ENCODE results near the gene CDV3.

DNA sequence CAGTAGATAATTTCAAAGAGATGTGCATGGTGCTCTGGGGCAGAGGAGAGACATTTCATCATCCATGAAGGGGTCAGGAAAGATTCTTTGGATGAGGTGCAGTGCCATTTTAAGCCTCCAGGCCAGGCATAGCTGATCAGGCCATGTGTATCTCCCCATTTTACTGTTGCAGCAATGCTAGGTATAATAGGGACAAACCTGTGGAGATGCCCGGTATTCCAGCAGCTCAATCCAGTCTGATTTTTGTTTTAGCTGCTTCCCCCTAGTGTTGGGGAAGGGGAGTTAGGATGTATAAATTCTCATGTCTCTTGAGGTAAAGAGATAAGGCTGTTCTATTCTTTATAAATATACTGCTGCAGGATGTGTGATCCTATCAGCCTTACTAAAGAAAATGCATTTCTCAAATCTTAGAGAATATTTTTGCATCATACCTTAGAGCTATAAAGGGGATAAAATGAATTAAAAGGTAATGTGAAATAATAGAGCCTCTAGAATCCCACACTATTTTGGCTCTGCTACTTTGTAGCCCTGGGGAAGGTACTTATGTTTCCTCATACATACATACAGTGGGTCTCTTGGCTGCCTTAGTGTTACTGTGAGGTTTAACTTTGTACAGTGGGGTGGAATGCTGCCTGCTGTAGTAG is 5.2 kb downstream of the CDV3 start:
- TF ChIP-seq KDM5B (IDR thresholded peaks at IDR 0.05; ENCODE audit: insufficient replicate concordance, low read depth, low read length) (no peak), PHF21A (IDR thresholded peaks at IDR 0.05; ENCODE audit: borderline replicate concordance, low read depth) (no peak)
